ENCODE data around the gene NPY4R. TPM values are rescaled to one million over a fixed set of nuclear protein-coding genes. Genes with fewer than 3 reads are reported as not detected.
"Not testable (repeated sequence)": the region's sequence is repeated elsewhere in the genome, so short reads cannot be mapped to it uniquely, and the experiment has no call there.

The NPY4R gene
- total RNA-seq, 2 experiments from 2014 or later, result not detected

GRCh38 chr10:46497878-46498277 is 32.1 kb upstream of the NPY4R start:
- H3K36me3 ChIP-seq (ENCODE audit: insufficient read depth, low read length); CTCF ChIA-PET (ENCODE audit: unreplicated experiment); H3K4me1 ChIP-seq (ENCODE audit: insufficient read depth, low read length, poor library complexity, severe bottlenecking); H3K9me2 ChIP-seq (ENCODE audit: insufficient read depth, low read length); H3K79me2 ChIP-seq (ENCODE audit: insufficient read depth, low read depth, low read length); POLR2A ChIA-PET; H4K20me1 ChIP-seq (ENCODE audit: insufficient read depth, low read length); H2AFZ ChIP-seq (ENCODE audit: low read length); H3K9me3 ChIP-seq (ENCODE audit: low read length); DNase-seq (ENCODE audit: low spot score); H3K4me3 ChIP-seq (ENCODE audit: low read depth, low read length, poor library complexity, severe bottlenecking); BruUV-seq (replicated peaks); H3K27ac ChIP-seq (ENCODE audit: low read depth, low read length, poor library complexity, severe bottlenecking); H3K4me2 ChIP-seq (ENCODE audit: low read length); intact Hi-C loops (cut with micrococcal nuclease; ENCODE audit: unreplicated experiment): not testable (repeated sequence)

- H3K79me2 ChIP-seq (ENCODE audit: insufficient read depth, low read depth, low read length); H3K4me3 ChIP-seq (ENCODE audit: low read depth, low read length, poor library complexity, severe bottlenecking); DNase-seq (ENCODE audit: low spot score); BruUV-seq (replicated peaks); H2AFZ ChIP-seq (ENCODE audit: low read length); intact Hi-C loops (cut with micrococcal nuclease; ENCODE audit: unreplicated experiment); H4K20me1 ChIP-seq (ENCODE audit: insufficient read depth, low read length); H3K4me2 ChIP-seq (ENCODE audit: low read length); H3K27ac ChIP-seq (ENCODE audit: low read depth, low read length, poor library complexity, severe bottlenecking); H3K9me2 ChIP-seq (ENCODE audit: insufficient read depth, low read length); H3K36me3 ChIP-seq (ENCODE audit: insufficient read depth, low read length); H3K4me1 ChIP-seq (ENCODE audit: insufficient read depth, low read length, poor library complexity, severe bottlenecking); CTCF ChIA-PET (ENCODE audit: unreplicated experiment); H3K9me3 ChIP-seq (ENCODE audit: low read length); POLR2A ChIA-PET: not testable (repeated sequence)
Observed at GRCh38 chr10:46497401-46497800, 31.6 kb upstream of the NPY4R start.

- intact Hi-C loops (cut with micrococcal nuclease; ENCODE audit: unreplicated experiment); BruUV-seq (replicated peaks): not testable (repeated sequence)
Observed at GRCh38 chr10:46491364-46492114, 25.8 kb upstream of the NPY4R start.

GRCh38 chr10:46490285-46490684 is 24.5 kb upstream of the NPY4R start:
- H3K9me3 ChIP-seq (ENCODE audit: low read length); H2AFZ ChIP-seq (ENCODE audit: low read length); H3K4me1 ChIP-seq (ENCODE audit: insufficient read depth, low read length, poor library complexity, severe bottlenecking); POLR2A ChIA-PET; intact Hi-C loops (cut with micrococcal nuclease; ENCODE audit: unreplicated experiment); H3K27ac ChIP-seq (ENCODE audit: low read depth, low read length, poor library complexity, severe bottlenecking); H4K20me1 ChIP-seq (ENCODE audit: insufficient read depth, low read length); CTCF ChIA-PET (ENCODE audit: unreplicated experiment); H3K79me2 ChIP-seq (ENCODE audit: insufficient read depth, low read depth, low read length); H3K4me3 ChIP-seq (ENCODE audit: low read depth, low read length, poor library complexity, severe bottlenecking); H3K4me2 ChIP-seq (ENCODE audit: low read length); H3K36me3 ChIP-seq (ENCODE audit: insufficient read depth, low read length); DNase-seq (ENCODE audit: low spot score); BruUV-seq (replicated peaks); H3K9me2 ChIP-seq (ENCODE audit: insufficient read depth, low read length): not testable (repeated sequence)

More at GRCh38 chr10:46491364-46492114, 25.8 kb upstream of the NPY4R start:
- DNase-seq (ENCODE audit: low spot score); H3K27ac ChIP-seq (ENCODE audit: low read depth, low read length, poor library complexity, severe bottlenecking); H3K4me1 ChIP-seq (ENCODE audit: insufficient read depth, low read length, poor library complexity, severe bottlenecking); POLR2A ChIA-PET; H3K4me2 ChIP-seq (ENCODE audit: low read length); H4K20me1 ChIP-seq (ENCODE audit: insufficient read depth, low read length); H3K9me3 ChIP-seq (ENCODE audit: low read length); H3K79me2 ChIP-seq (ENCODE audit: insufficient read depth, low read depth, low read length); H3K4me3 ChIP-seq (ENCODE audit: low read depth, low read length, poor library complexity, severe bottlenecking); H2AFZ ChIP-seq (ENCODE audit: low read length); H3K9me2 ChIP-seq (ENCODE audit: insufficient read depth, low read length); H3K36me3 ChIP-seq (ENCODE audit: insufficient read depth, low read length); CTCF ChIA-PET (ENCODE audit: unreplicated experiment): not testable (repeated sequence)

- intact Hi-C loops (cut with micrococcal nuclease; ENCODE audit: unreplicated experiment); POLR2A ChIA-PET; H4K20me1 ChIP-seq (ENCODE audit: insufficient read depth, low read length); DNase-seq (ENCODE audit: low spot score); H3K79me2 ChIP-seq (ENCODE audit: insufficient read depth, low read depth, low read length); H3K4me2 ChIP-seq (ENCODE audit: low read length); H3K9me2 ChIP-seq (ENCODE audit: insufficient read depth, low read length); H2AFZ ChIP-seq (ENCODE audit: low read length); H3K4me3 ChIP-seq (ENCODE audit: low read depth, low read length, poor library complexity, severe bottlenecking); H3K36me3 ChIP-seq (ENCODE audit: insufficient read depth, low read length); BruUV-seq (replicated peaks); H3K4me1 ChIP-seq (ENCODE audit: insufficient read depth, low read length, poor library complexity, severe bottlenecking); H3K27ac ChIP-seq (ENCODE audit: low read depth, low read length, poor library complexity, severe bottlenecking); H3K9me3 ChIP-seq (ENCODE audit: low read length); CTCF ChIA-PET (ENCODE audit: unreplicated experiment): not testable (repeated sequence)
Observed at GRCh38 chr10:46486459-46486858, 20.7 kb upstream of the NPY4R start.

- not testable (repeated sequence) for H3K4me1 ChIP-seq (ENCODE audit: insufficient read depth, low read length, poor library complexity, severe bottlenecking); BruUV-seq (replicated peaks); H3K9me2 ChIP-seq (ENCODE audit: insufficient read depth, low read length)
Observed at GRCh38 chr10:46474746-46475320, 9.1 kb upstream of the NPY4R start.

More at GRCh38 chr10:46474746-46475320, 9.1 kb upstream of the NPY4R start:
- H3K4me3 ChIP-seq (ENCODE audit: low read depth, low read length, poor library complexity, severe bottlenecking); H3K27ac ChIP-seq (ENCODE audit: low read depth, low read length, poor library complexity, severe bottlenecking); H4K20me1 ChIP-seq (ENCODE audit: insufficient read depth, low read length); H3K4me2 ChIP-seq (ENCODE audit: low read length); H3K79me2 ChIP-seq (ENCODE audit: insufficient read depth, low read depth, low read length); H2AFZ ChIP-seq (ENCODE audit: low read length); POLR2A ChIA-PET; H3K9me3 ChIP-seq (ENCODE audit: low read length); CTCF ChIA-PET (ENCODE audit: unreplicated experiment); intact Hi-C loops (cut with micrococcal nuclease; ENCODE audit: unreplicated experiment); H3K36me3 ChIP-seq (ENCODE audit: insufficient read depth, low read length); DNase-seq (ENCODE audit: low spot score): not testable (repeated sequence)

Measured in OCI-LY7 (cell line).